Measurements from ENCODE around the gene LRRC75B. TPM values are rescaled to one million over a fixed set of nuclear protein-coding genes. Genes with fewer than 3 reads are reported as not detected.

Gene LRRC75B
- total RNA-seq, 1 donor: 3.9 TPM

DNA sequence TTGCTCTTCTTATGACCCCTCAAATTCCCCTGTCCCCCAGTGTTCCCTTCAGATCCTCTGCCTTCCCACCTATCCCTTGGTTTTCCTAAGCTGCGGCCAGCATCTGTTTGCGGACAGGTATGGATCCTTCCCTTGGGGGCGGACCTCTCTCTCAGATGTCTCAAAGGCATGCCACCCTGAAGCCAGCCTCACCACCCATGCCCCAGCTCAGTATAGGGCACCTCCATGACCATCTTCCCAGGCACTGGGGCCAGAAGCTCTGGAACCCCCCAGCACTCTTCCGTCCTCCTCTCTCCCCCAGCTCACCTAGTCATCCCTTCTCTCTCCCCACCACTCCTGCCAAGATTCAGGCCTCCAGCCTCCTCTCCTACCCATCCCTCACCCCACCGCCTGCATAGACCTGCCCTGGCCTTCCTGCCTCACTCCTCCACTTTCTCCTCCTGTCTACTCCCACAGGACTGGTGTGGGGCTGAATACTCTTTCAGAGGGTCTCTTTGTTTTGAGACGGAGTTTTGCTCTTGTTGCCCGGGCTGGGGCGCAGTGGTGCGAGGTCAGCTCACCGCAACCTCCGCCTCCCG lies 2.2 kb downstream of the LRRC75B start:
- DNase-seq (ENCODE audit: low read depth): no peak

DNA sequence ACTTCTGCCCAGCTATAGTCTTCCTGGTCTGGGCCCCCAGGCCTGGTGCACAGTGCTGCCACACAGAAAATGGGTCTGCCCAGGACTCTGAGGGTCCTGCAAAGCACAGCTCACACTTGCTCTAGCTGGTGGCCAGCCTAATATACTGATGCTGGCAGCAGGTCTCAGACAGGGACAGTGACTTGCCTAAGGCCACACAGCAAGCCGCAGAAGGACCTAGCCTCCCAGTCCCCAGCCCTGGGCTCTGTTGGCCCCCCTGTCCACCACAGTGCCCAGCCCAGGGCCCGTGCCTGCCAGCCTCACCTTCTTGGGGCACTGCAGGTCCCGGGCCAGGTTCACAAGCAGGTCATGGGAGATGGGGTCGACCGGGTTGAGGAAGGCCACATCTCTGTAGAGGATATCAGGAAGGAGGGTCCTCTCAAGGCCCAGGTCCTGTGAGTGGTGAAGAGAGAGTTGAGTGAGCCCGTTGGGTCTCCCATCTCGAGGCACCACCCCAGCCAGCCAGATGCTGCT lies 3.3 kb downstream of the LRRC75B start:
- no peak for DNase-seq (ENCODE audit: low read depth)
- no peak overlapping the region for H3K4me3 ChIP-seq (ENCODE audit: low read depth, low read length)
- TF ChIP-seq, protein P1, sequence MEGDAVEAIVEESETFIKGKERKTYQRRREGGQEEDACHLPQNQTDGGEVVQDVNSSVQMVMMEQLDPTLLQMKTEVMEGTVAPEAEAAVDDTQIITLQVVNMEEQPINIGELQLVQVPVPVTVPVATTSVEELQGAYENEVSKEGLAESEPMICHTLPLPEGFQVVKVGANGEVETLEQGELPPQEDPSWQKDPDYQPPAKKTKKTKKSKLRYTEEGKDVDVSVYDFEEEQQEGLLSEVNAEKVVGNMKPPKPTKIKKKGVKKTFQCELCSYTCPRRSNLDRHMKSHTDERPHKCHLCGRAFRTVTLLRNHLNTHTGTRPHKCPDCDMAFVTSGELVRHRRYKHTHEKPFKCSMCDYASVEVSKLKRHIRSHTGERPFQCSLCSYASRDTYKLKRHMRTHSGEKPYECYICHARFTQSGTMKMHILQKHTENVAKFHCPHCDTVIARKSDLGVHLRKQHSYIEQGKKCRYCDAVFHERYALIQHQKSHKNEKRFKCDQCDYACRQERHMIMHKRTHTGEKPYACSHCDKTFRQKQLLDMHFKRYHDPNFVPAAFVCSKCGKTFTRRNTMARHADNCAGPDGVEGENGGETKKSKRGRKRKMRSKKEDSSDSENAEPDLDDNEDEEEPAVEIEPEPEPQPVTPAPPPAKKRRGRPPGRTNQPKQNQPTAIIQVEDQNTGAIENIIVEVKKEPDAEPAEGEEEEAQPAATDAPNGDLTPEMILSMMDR (IDR thresholded peaks at IDR 0.05; ENCODE audit: insufficient read depth, low read depth, low read length): no peak

More for the DNA sequence above, 2.2 kb downstream of the LRRC75B start:
- no peak overlapping the region for H3K4me3 ChIP-seq (ENCODE audit: low read depth, low read length)
- TF ChIP-seq, protein P1 (IDR thresholded peaks at IDR 0.05; ENCODE audit: insufficient read depth, low read depth, low read length): no peak

DNA sequence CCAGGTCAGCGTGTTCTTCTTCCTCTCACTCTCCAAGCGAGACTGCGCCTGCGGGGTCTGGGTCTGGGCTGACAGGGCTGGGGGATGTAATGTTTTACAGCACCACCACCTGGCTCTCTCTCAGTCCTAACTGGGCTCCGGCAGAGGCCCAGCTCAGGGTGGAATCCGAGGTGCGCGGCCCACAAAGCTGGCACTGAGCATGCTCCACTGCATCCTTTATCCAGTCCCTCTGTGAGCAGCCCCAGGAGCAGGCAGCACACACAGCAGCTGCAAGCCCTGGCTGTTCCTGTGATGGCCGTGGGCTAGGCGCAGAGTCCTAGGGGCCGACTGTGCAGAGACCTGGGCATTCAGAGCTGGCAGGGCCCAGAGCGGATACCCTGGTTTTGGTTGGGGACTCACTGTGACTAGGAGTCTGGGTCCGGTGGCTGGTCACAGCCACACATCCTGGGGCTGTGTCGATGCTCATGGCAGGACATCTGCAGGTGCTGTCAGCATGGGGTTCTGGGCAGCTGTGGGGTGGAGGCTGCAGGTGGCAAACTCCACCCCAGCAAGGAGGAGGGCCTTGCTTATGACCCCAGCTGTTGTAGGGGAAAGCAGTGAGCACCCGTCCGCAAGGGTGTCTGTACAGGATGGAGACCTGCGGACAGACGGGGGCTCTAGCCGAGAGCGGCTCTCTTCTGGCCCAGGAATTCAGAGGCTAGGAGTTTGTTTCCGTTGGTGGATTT lies 4.0 kb downstream of the LRRC75B start:
- DNase-seq (ENCODE audit: low read depth): no peak
- TF ChIP-seq, protein P1 (IDR thresholded peaks at IDR 0.05; ENCODE audit: insufficient read depth, low read depth, low read length): no peak
- no peak overlapping the region for H3K4me3 ChIP-seq (ENCODE audit: low read depth, low read length)

DNA sequence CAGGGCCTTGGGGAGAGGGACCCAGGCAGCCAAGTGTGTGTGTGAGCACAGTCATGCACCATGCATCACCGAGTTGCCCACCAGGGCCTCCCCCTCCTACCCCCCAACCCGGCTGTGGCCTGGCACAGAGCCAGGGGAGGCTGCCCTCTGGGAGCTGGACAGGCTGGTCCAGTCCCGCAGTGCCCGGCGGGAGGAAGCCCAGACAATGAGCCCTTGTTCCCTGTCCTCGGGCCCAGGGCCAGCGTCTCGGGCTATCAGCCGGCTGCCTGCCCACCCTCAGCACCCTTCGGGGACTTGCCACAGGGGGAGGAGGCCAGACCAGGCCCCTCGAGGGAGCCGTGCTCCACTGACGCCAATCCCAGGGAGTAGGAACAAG lies 4.5 kb downstream of the LRRC75B start:
- H3K4me3 ChIP-seq (ENCODE audit: low read depth, low read length): no peak overlapping the region
- TF ChIP-seq, protein P1 (IDR thresholded peaks at IDR 0.05; ENCODE audit: insufficient read depth, low read depth, low read length): no peak
- no peak for DNase-seq (ENCODE audit: low read depth)

DNA sequence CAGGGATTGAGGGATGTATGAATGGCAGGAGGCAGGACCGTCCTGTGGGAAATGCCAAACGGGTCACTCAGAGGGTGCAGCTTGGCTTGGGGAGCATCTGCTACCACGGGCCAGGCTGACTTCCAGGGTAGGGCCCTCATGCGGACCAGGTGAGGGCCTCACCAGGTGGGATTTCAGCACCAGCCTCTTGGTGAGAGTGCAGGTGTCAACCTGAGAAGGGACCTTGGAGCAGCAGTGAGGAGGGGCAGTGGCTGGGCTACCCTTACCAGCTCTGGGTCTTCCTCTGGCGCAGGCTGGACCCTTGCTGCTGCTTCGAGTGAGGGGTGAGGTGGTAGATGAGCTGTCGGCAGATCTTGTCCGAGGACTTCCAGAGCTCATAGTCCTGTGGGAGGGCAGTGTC lies 4.9 kb downstream of the LRRC75B start:
- DNase-seq (ENCODE audit: low read depth): no peak
- TF ChIP-seq, protein P1 (IDR thresholded peaks at IDR 0.05; ENCODE audit: insufficient read depth, low read depth, low read length): no peak
- no peak overlapping the region for H3K4me3 ChIP-seq (ENCODE audit: low read depth, low read length)

DNA sequence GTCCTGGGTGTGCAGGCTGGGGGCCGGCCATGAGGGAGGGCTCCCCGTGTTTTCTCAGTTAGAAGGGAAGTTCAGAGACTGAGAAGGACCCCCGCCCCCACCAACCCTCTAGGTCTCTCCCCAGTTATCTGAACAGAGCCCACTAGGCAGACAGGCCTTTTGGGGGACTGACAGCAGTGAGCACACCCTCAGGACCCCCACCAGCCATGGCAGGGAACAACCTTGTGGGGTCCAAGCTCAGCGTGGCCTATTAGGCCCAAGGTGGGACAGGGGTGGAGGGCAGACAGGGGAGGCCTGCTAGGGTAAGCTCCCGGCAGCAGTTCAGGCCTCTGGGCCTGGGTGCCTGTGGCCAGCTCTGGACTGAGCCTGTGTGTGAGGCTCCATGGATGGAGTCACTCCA lies 5.6 kb downstream of the LRRC75B start:
- TF ChIP-seq, protein P1 (IDR thresholded peaks at IDR 0.05; ENCODE audit: insufficient read depth, low read depth, low read length): no peak
- no peak overlapping the region for H3K4me3 ChIP-seq (ENCODE audit: low read depth, low read length)
- DNase-seq (ENCODE audit: low read depth): no peak
